C4-2B (cell line): ENCODE data around the gene TPGS1.

Experiments
- H3K27ac ChIP-seq: fragments of 450-650 bp; 2 replicates; pipeline ENCODE4 v1.5.1; 2017
- CTCF ChIP-seq: fragments of 450-650 bp; conservative IDR thresholded peaks from 2 replicates; pipeline ENCODE4 v1.5.1; 2017; ENCODE audit warnings: mild to moderate bottlenecking
- ZFX ChIP-seq: fragments of 450-650 bp; IDR thresholded peaks from 2 replicates; pipeline ENCODE4 v1.6.1; 2017

Gene TPGS1

GRCh38 chr19:512547-513365 lies 5.5 kb downstream of the TPGS1 start:
- H3K27ac ChIP-seq: no peak overlapping the region
- TF ChIP-seq CTCF (no peak), ZFX (no peak)

GRCh38 chr19:513368-514165 lies 6.3 kb downstream of the TPGS1 start:
- H3K27ac ChIP-seq: no peak overlapping the region

GRCh38 chr19:514166-514663 lies 6.9 kb downstream of the TPGS1 start:
- no peak overlapping the region for H3K27ac ChIP-seq
- TF ChIP-seq CTCF (no peak), ZFX (no peak)

More at GRCh38 chr19:513368-514165, 6.3 kb downstream of the TPGS1 start:
- no peak for TF ChIP-seq ZFX
- TF ChIP-seq CTCF: no peak

- no peak overlapping the region for H3K27ac ChIP-seq
- no peak for TF ChIP-seq ZFX
- no peak for TF ChIP-seq CTCF
These were observed 10.7 kb downstream of the TPGS1 start for GRCh38 chr19:517721-518597.

- H3K27ac ChIP-seq: no peak overlapping the region
- TF ChIP-seq CTCF (no peak), ZFX (no peak)
These were observed 11.4 kb downstream of the TPGS1 start for GRCh38 chr19:518598-519231.

GRCh38 chr19:519449-519865 lies 12.2 kb downstream of the TPGS1 start:
- no peak overlapping the region for H3K27ac ChIP-seq
- TF ChIP-seq ZFX: no peak

- no peak overlapping the region for H3K27ac ChIP-seq
- TF ChIP-seq CTCF (no peak), ZFX (no peak)
These were observed 15.4 kb downstream of the TPGS1 start for GRCh38 chr19:522726-523125.
